LHCN-M2 (cell line): ENCODE measurements around the gene PLA2G12B. TPM values are rescaled to one million over a fixed set of nuclear protein-coding genes. Genes with fewer than 3 reads are reported as not detected.
A peak's percentile ranks its signal among the peaks of the same experiment; 100 is the strongest.

Experiments
- DNase-seq: peaks from one replicate; pipeline ENCODE4 v3.0.0-alpha.2; 2012; ENCODE audit warnings: low read depth
- total RNA-seq: library from RNA; depleted of rRNA; stranded (reverse); fragments of >200 nt; gene quantifications from 2 replicates; pipeline ENCODE4 v1.2.3, GENCODE V29; 2014; rRNA removed

The PLA2G12B gene
- total RNA-seq, 1 experiment from 2014 or later: not detected

GRCh38 chr10:72890086-72890485, 64.5 kb downstream of the PLA2G12B start:
- DNase-seq: no peak

- DNase-seq: no peak
Measured at GRCh38 chr10:72889391-72889831, 65.2 kb downstream of the PLA2G12B start.

GRCh38 chr10:72888151-72888638, 66.4 kb downstream of the PLA2G12B start:
- no peak for DNase-seq

DNA sequence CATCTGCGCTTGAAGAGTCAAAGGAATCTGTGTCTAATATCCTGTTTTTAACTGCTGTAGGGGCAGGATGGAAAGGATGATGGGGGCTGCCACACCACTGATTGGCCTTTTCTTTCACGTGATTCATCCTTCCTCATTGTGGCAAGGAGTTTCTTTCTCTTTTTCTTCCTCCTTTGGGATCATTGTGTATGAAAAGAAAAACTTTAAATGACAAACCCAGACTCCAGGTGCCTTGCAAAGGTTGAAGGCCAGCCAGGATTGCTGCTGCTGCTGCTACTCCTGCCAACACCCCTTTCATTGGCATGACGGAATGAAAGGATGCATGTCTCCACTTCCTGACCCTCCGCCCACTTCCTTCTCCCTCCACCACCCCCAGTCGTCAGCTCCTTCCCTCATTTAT, 67.6 kb downstream of the PLA2G12B start:
- peak; percentile 4 for DNase-seq

DNA sequence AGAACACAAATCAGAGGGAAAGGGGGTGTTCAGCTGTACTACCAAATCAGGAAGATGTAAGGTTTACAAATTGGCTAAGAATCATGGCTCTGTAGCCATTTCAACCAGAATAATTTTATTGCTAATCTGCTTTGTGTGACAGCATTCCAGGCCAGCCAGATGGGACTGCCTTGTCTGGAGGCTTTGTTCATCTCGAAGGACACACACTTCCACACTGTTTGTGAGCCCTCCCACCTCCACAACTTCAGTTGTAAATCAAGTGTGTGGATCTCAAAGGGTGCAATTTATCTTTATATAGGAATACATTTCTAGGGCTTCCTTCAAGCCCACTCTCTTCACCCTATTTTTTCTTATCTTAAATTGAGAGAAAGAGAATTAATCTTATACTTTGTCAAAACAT, 68.0 kb downstream of the PLA2G12B start:
- no peak for DNase-seq

DNA sequence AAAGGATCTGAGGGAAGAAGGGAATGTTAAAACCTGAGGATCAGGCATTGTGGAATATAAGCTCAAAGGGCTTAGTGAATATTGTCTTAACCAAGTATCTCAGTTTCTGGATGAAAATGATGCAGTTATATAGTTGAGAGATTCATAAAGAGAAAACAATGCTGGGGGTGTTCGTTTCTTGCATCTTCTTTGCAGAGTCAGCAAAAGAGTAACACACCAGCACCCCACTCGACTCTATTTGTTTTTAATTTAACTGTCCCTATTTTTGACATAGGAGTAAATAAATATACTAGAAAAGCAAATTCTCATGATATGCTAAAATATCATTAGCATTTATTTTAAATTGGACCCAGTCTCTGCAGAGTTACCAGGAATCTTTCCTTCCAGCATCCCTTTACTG, 68.7 kb downstream of the PLA2G12B start:
- no peak for DNase-seq

Other genes with a start within 250 kb of the PLA2G12B start
- 0.06 TPM in 1 of 2 replicates, not detected in the other for gene OIT3, start 61.1 kb downstream of the PLA2G12B start, total RNA-seq
- gene P4HA1, start 142.1 kb upstream of the PLA2G12B start, total RNA-seq: 124 and 139 TPM in 2 replicates
- 2.9 TPM in 2 replicates for gene NUDT13, start 155.6 kb upstream of the PLA2G12B start, total RNA-seq
- gene ECD, start 213.2 kb upstream of the PLA2G12B start, total RNA-seq: 33.0 and 36.6 TPM in 2 replicates
- gene FAM149B1, start 213.3 kb upstream of the PLA2G12B start, total RNA-seq: 16.2 and 19.0 TPM in 2 replicates